SK-N-MC (cell line): ENCODE data around the gene EFCAB8.

ENCODE experiments used
- EZH2 ChIP-seq: fragments of 200-600 bp; sonication (generic); IDR thresholded peaks from one replicate; pipeline ENCODE4 v1.6.1; 2017; ENCODE audit warnings: antibody characterized with exemption
- POLR2AphosphoS5 ChIP-seq: IDR thresholded peaks from 2 replicates; pipeline ENCODE4 v1.6.1; 2012; ENCODE audit warnings: mild to moderate bottlenecking, low read depth, low read length, borderline replicate concordance

- no peak for TF ChIP-seq EZH2
- TF ChIP-seq POLR2AphosphoS5: no peak
Observed at GRCh38 chr20:32834972-32835371, 23.8 kb upstream of the EFCAB8 start.
